ENCODE results near the gene PTPRN2.

PTPRN2 gene

GRCh38 chr7:157825325-157825724 lies 762.3 kb downstream of the PTPRN2 start:
- no peak for DNase-seq

- DNase-seq: no peak
Observed at GRCh38 chr7:157824819-157825121, 762.9 kb downstream of the PTPRN2 start.

- DNase-seq: no peak
Observed at GRCh38 chr7:157824011-157824818, 763.4 kb downstream of the PTPRN2 start.

- no peak for DNase-seq
Observed at GRCh38 chr7:157822688-157823031, 765.0 kb downstream of the PTPRN2 start.

- no peak for DNase-seq
Observed at GRCh38 chr7:157821959-157822687, 765.5 kb downstream of the PTPRN2 start.

- no peak for DNase-seq
Observed at GRCh38 chr7:157820796-157821195, 766.8 kb downstream of the PTPRN2 start.

- DNase-seq: no peak
Observed at GRCh38 chr7:157819455-157819807, 768.2 kb downstream of the PTPRN2 start.

GRCh38 chr7:157818701-157819454 lies 768.7 kb downstream of the PTPRN2 start:
- DNase-seq: no peak

GRCh38 chr7:157817944-157818700 lies 769.5 kb downstream of the PTPRN2 start:
- no peak for DNase-seq

- DNase-seq: no peak
Observed at GRCh38 chr7:157817433-157817832, 770.2 kb downstream of the PTPRN2 start.

GRCh38 chr7:157816526-157817250 lies 770.9 kb downstream of the PTPRN2 start:
- DNase-seq: no peak

- DNase-seq: no peak
Observed at GRCh38 chr7:157816086-157816485, 771.5 kb downstream of the PTPRN2 start.

- DNase-seq: no peak
Observed at GRCh38 chr7:157815706-157816022, 772.0 kb downstream of the PTPRN2 start.

- DNase-seq: no peak
Observed at GRCh38 chr7:157814931-157815705, 772.5 kb downstream of the PTPRN2 start.

GRCh38 chr7:157813741-157814661 lies 773.6 kb downstream of the PTPRN2 start:
- no peak for DNase-seq

- DNase-seq: no peak
Observed at GRCh38 chr7:157813053-157813452, 774.6 kb downstream of the PTPRN2 start.

- DNase-seq: no peak
Observed at GRCh38 chr7:157811946-157812345, 775.7 kb downstream of the PTPRN2 start.

- DNase-seq: no peak
Observed at GRCh38 chr7:157809863-157810851, 777.5 kb downstream of the PTPRN2 start.

GRCh38 chr7:157809154-157809862 lies 778.3 kb downstream of the PTPRN2 start:
- DNase-seq: no peak
